DOHH2 (cell line): ENCODE measurements around the gene BAZ2B.

Source experiments
- EZH2phosphoT487 ChIP-seq: fragments of 200-600 bp; sonication (generic); IDR thresholded peaks from 2 replicates; pipeline ENCODE4 v1.6.1; 2017; ENCODE audit warnings: borderline replicate concordance, mild to moderate bottlenecking, antibody characterized with exemption, low read length, moderate library complexity, mixed read lengths
- TF ChIP-seq, protein P1 (sequence below): fragments of 200-600 bp; sonication (generic); IDR thresholded peaks from one replicate; pipeline ENCODE4 v1.5.1; 2014; ENCODE audit warnings: antibody characterized with exemption, mild to moderate bottlenecking, low read depth, low read length; ENCODE audit not compliant: poor library complexity, severe bottlenecking

DNA sequence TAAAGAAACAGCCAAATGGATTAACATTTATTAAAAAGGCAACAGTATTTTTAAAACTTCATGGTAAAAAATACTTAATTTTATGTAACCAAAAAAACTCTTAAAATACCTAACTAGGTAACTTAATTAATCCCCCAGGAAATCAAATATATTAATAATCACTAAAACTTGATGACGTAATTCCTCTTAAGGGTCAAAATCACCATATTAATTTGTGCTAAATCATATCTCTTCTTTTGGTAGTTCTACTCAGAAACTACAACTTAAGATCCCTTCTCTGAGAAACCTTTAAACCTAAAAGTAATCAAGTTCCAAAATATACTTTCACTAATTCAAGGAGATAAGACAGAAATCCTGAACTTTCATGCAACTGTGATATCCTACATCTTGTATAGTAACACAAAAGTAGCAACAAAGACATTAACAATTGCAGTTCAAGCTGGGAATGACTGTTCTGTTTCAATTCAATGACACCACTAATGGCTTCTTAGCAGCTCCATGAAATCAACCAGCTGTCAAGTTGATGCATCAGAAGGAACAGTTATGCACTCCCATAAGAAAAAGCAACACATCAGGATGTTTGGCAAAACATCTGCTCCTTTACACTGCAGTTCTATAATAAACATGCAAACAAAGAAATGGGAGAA is 4.0 kb downstream of the BAZ2B start:
- TF ChIP-seq, protein P1, sequence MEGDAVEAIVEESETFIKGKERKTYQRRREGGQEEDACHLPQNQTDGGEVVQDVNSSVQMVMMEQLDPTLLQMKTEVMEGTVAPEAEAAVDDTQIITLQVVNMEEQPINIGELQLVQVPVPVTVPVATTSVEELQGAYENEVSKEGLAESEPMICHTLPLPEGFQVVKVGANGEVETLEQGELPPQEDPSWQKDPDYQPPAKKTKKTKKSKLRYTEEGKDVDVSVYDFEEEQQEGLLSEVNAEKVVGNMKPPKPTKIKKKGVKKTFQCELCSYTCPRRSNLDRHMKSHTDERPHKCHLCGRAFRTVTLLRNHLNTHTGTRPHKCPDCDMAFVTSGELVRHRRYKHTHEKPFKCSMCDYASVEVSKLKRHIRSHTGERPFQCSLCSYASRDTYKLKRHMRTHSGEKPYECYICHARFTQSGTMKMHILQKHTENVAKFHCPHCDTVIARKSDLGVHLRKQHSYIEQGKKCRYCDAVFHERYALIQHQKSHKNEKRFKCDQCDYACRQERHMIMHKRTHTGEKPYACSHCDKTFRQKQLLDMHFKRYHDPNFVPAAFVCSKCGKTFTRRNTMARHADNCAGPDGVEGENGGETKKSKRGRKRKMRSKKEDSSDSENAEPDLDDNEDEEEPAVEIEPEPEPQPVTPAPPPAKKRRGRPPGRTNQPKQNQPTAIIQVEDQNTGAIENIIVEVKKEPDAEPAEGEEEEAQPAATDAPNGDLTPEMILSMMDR: no peak
- no peak for TF ChIP-seq EZH2phosphoT487
